Peyer's patch (tissue), 4 donors: Measurements from ENCODE around the gene RAP1GAP. TPM values are rescaled to one million over a fixed set of nuclear protein-coding genes. Genes with fewer than 3 reads are reported as not detected.
"Not testable (repeated sequence)": the region's sequence is repeated elsewhere in the genome, so short reads cannot be mapped to it uniquely, and the experiment has no call there.

Source experiments
- DNase-seq, 3 donors: peaks; one replicate each; pipeline ENCODE4 v3.0.0-alpha.2; 2017 to 2019
- H3K27ac ChIP-seq, 4 donors: fragments of 200-600 bp; sonication (generic); one replicate each; pipeline ENCODE4 v1.5.1; 2016 to 2019
- H3K27me3 ChIP-seq, 2 donors: fragments of 200-600 bp; sonication (generic); one replicate each; pipeline ENCODE4 v1.5.1; 2019
- H3K36me3 ChIP-seq, 3 donors: fragments of 200-600 bp; sonication (generic); one replicate each; pipeline ENCODE4 v1.5.1; 2016 to 2019
- H3K4me1 ChIP-seq, 4 donors: fragments of 200-600 bp; sonication (generic); one replicate each; pipeline ENCODE4 v1.5.1; 2016 to 2019
- H3K4me3 ChIP-seq, 4 donors: fragments of 200-600 bp; sonication (generic); 1 replicate in 3 of 4; 2 replicates in 1 of 4; pipeline ENCODE4 v1.5.1; 2016 to 2019; ENCODE audit warnings: mild to moderate bottlenecking in 1 of 4
- H3K9me3 ChIP-seq, 4 donors: fragments of 200-600 bp; sonication (generic); one replicate each; pipeline ENCODE4 v1.5.1; 2016 to 2019; ENCODE audit warnings: mild to moderate bottlenecking in 1 of 4
- CTCF ChIP-seq, 6 experiments: fragments of 450-650 bp in 4 of 6; fragments of 200-600 bp in 2 of 6; sonication (generic) in 1 of 6; IDR thresholded peaks; one replicate each; pipeline ENCODE4 v1.5.1; 2017 to 2019; ENCODE audit warnings: antibody characterized with exemption in 6 of 6, mild to moderate bottlenecking in 3 of 6, moderate library complexity in 1 of 6
- POLR2A ChIP-seq, 2 donors: fragments of 450-650 bp; IDR thresholded peaks; one replicate each; pipeline ENCODE4 v1.5.1; 2017; ENCODE audit warnings: antibody characterized with exemption in 2 of 2, mild to moderate bottlenecking in 2 of 2, moderate library complexity in 2 of 2
- total RNA-seq, 4 donors: library from RNA; depleted of rRNA; stranded (reverse); fragments of >200 nt; gene quantifications; one replicate each; pipeline ENCODE4 v1.1.0, GENCODE V29; 2016

RAP1GAP gene
- total RNA-seq, 4 donors from 2014 or later: 32.2 to 65.3 (median 57.0) TPM

DNA sequence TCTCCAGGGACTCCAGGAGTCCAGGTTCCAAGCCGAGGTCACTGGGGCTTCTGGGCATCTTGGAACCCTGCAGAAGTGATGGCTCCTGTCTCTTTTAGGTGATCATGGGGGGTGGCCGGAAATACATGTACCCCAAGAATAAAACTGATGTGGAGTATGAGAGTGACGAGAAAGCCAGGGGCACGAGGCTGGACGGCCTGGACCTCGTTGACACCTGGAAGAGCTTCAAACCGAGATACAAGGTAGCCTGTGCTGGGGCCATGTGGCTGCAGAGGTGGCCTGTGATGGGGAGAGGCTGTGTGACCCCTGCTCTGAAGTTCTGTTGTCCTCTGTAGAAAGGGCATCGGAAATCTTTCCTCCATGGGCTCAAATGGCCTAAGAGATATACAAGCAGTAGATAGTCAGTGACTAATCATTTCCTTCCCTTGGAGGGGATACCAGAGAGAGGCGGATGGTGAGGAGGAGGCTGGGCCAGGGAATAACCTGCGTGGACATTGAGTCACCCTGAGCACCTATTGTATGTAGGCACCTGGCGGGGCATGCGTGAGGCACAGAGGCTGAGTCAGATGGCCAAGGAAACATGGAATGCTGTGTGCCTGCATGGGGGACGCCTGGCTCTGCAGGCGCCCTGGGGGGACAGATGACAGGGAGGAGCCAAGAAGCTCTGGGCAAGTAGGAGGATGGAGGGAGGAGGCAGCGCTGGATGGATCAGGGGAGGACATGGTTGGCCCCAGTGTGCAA, 101.0 kb downstream of the RAP1GAP start:
- no peak for DNase-seq
- no peak for TF ChIP-seq CTCF (IDR thresholded peaks at IDR 0.05)
- TF ChIP-seq POLR2A (IDR thresholded peaks at IDR 0.05): no peak
- H3K4me1 ChIP-seq: no peaks in the 10 kb centered on the region
- no peak overlapping the region for H3K27ac ChIP-seq
- no peaks in the 10 kb centered on the region for H3K27me3 ChIP-seq
- no peak overlapping the region for H3K4me3 ChIP-seq
- no peaks in the 10 kb centered on the region for H3K36me3 ChIP-seq
- no peaks in the 10 kb centered on the region for H3K9me3 ChIP-seq

GRCh38 chr1:21567241-21568005, 101.7 kb downstream of the RAP1GAP start:
- TF ChIP-seq POLR2A (IDR thresholded peaks at IDR 0.05) (no peak), CTCF (IDR thresholded peaks at IDR 0.05) (no peak)
- H3K4me3 ChIP-seq: no peak overlapping the region
- no peaks in the 10 kb centered on the region for H3K9me3 ChIP-seq
- no peaks in the 10 kb centered on the region for H3K36me3 ChIP-seq
- H3K4me1 ChIP-seq: no peaks in the 10 kb centered on the region
- no peak overlapping the region for H3K27ac ChIP-seq
- no peak for DNase-seq
- H3K27me3 ChIP-seq: no peaks in the 10 kb centered on the region

DNA sequence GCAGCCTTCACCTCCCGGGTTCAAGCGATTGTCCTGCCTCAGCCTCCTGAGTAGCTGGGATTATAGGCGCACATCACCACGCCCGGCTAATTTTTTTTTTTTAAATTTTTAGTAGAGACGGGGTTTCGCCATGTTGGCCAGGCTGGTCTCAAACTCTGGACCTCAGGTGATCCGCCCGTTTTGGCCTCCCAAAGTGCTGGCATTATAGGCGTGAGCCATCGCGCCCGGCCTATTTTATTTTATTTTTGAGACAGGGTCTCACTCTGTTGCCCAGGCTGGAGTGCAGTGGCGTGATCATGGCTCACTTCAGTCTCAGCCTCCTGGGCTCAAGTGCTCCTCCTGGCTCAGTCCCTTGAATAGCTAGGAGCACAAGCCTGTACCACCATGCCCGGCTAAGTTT, 102.8 kb downstream of the RAP1GAP start:
- not testable (repeated sequence) for H3K4me1 ChIP-seq, DNase-seq, H3K36me3 ChIP-seq, H3K9me3 ChIP-seq, H3K27ac ChIP-seq, H3K27me3 ChIP-seq, H3K4me3 ChIP-seq

DNA sequence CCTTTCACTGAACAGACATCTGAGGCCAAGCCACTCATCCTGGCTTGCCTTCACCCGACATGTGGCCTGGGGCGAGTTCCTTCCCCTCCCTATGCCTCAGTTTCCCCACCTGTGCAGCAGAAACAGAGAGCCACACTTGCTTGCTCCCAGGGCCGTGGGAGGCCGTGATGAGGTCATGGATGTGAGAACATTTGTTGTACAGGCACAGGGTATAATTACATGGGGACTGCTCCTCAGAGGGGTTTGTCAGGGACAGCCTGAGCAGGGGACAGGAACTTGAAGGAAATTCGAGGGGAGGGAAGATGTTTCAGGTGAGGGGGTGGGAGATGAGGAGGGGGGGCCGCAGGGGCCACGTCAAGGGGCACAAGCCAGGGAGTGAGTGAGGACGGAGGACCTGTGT, 103.9 kb downstream of the RAP1GAP start:
- Histone ChIP-seq H3K4me1 (no peaks in the 10 kb centered on the region), H3K9me3 (no peaks in the 10 kb centered on the region), H3K27me3 (no peaks in the 10 kb centered on the region), H3K4me3 (no peak overlapping the region), H3K36me3 (no peaks in the 10 kb centered on the region), H3K27ac (no peak overlapping the region)
- no peak for DNase-seq
- TF ChIP-seq CTCF (IDR thresholded peaks at IDR 0.05) (no peak), POLR2A (IDR thresholded peaks at IDR 0.05) (no peak)

DNA sequence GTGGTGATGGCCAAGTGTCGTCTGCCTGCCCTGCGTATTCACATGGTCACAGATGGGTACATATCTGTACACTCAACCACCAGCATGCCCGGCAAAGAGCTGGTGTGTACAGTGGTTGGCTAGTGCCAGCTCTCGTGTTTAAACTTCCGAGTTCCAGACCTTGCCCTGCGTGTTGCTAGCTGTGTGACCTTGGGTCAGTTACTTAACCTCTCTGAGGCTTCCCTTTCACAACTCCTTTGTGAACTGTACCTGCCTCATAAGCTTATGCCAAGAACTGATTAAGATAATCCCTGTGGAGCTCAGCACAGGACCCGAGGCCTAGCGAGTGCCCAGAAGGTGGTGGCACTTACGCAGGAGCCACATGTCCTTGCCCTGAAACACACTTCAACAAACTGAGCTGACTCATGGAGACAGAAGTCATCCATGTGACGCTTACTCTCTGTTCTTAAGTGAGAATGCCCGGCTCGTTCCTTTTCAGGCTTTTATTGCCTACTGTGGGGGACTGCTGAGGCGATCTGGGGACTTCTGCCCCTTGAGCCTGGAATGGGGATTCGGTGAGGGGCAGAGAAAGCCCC, 104.5 kb downstream of the RAP1GAP start:
- Histone ChIP-seq H3K9me3 (no peaks in the 10 kb centered on the region), H3K27ac (no peak overlapping the region), H3K36me3 (no peaks in the 10 kb centered on the region), H3K4me1 (no peaks in the 10 kb centered on the region), H3K27me3 (no peaks in the 10 kb centered on the region), H3K4me3 (no peak overlapping the region)
- TF ChIP-seq POLR2A (IDR thresholded peaks at IDR 0.05) (no peak), CTCF (IDR thresholded peaks at IDR 0.05) (no peak)
- DNase-seq: no peak

DNA sequence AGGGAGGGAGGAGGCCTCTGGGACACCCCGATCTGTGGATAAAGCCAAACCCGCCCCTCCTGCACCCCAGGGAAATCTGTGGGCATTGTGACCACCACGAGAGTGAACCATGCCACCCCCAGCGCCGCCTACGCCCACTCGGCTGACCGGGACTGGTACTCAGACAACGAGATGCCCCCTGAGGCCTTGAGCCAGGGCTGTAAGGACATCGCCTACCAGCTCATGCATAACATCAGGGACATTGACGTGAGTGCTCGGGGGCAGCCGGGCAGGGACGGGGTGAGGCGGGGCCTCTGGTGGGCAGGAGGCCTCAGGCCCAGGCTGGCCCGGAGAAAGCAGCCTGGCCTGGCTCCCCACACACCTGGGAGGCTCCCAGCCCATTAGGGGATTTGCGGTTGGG, 105.2 kb downstream of the RAP1GAP start:
- Histone ChIP-seq H3K4me1 (no peaks in the 10 kb centered on the region), H3K27me3 (no peaks in the 10 kb centered on the region), H3K4me3 (no peak overlapping the region), H3K9me3 (no peaks in the 10 kb centered on the region), H3K36me3 (no peaks in the 10 kb centered on the region), H3K27ac (no peak overlapping the region)
- no peak for DNase-seq
- TF ChIP-seq CTCF (IDR thresholded peaks at IDR 0.05): no peak
- no peak for TF ChIP-seq POLR2A (IDR thresholded peaks at IDR 0.05)
